ENCODE data around the gene RNF182.

RNF182 gene

GRCh38 chr6:13923527-13924145, 1.1 kb upstream of the RNF182 start:
- H3K27me3 ChIP-seq (ENCODE audit: control insufficient read depth, low read length) = peaks cover 65% of the 10 kb centered on the region
- H3K27ac ChIP-seq (ENCODE audit: low read depth, low read length) = no peak overlapping the region
- H3K4me2 ChIP-seq (ENCODE audit: low read length) = no peak overlapping the region

GRCh38 chr6:13924146-13924948, 405 bp upstream of the RNF182 start:
- no peaks in the 10 kb centered on the region for H3K79me2 ChIP-seq (ENCODE audit: control insufficient read depth, low read length)
- peak overlapping the region; percentile 19; the same call in 1 of the 2 replicates for H3K4me3 ChIP-seq (ENCODE audit: low read length)
- H3F3A ChIP-seq (ENCODE audit: control insufficient read depth, insufficient read depth) = no peaks in the 10 kb centered on the region
- H3K9me2 ChIP-seq (replicated peaks; ENCODE audit: control insufficient read depth, low read length) = no peaks in the 10 kb centered on the region
- no peaks in the 10 kb centered on the region for H3K9me3 ChIP-seq (ENCODE audit: control insufficient read depth, insufficient read depth, low read length)
- no peaks in the 10 kb centered on the region for H3K36me3 ChIP-seq (ENCODE audit: control insufficient read depth, low read length)
- TF ChIP-seq CTCF (IDR thresholded peaks at IDR 0.05; ENCODE audit: low read depth, low read length, poor library complexity, severe bottlenecking) (no peak), EZH2phosphoT487 (IDR thresholded peaks at IDR 0.05; ENCODE audit: borderline replicate concordance, low read length) (peak; percentile 91)
- peaks cover 67% of the 10 kb centered on the region for H3K27me3 ChIP-seq (ENCODE audit: control insufficient read depth, low read length)
- H3K4me2 ChIP-seq (ENCODE audit: low read length) = peak overlapping the region; percentile 32
- H3K4me1 ChIP-seq (ENCODE audit: control insufficient read depth, low read length) = no peaks in the 10 kb centered on the region
- H3K27ac ChIP-seq (ENCODE audit: low read depth, low read length) = no peak overlapping the region
- no peaks in the 10 kb centered on the region for H4K20me1 ChIP-seq (ENCODE audit: control insufficient read depth, insufficient read depth, low read depth, low read length)

More at GRCh38 chr6:13923527-13924145, 1.1 kb upstream of the RNF182 start:
- Histone ChIP-seq H3K36me3 (ENCODE audit: control insufficient read depth, low read length) (no peaks in the 10 kb centered on the region), H3K9me3 (ENCODE audit: control insufficient read depth, insufficient read depth, low read length) (no peaks in the 10 kb centered on the region), H3F3A (ENCODE audit: control insufficient read depth, insufficient read depth) (no peaks in the 10 kb centered on the region), H3K4me3 (ENCODE audit: low read length) (no peak overlapping the region), H3K9me2 (replicated peaks; ENCODE audit: control insufficient read depth, low read length) (no peaks in the 10 kb centered on the region), H3K79me2 (ENCODE audit: control insufficient read depth, low read length) (no peaks in the 10 kb centered on the region), H3K4me1 (ENCODE audit: control insufficient read depth, low read length) (no peaks in the 10 kb centered on the region), H4K20me1 (ENCODE audit: control insufficient read depth, insufficient read depth, low read depth, low read length) (no peaks in the 10 kb centered on the region)
- TF ChIP-seq CTCF (IDR thresholded peaks at IDR 0.05; ENCODE audit: low read depth, low read length, poor library complexity, severe bottlenecking) (no peak), EZH2phosphoT487 (IDR thresholded peaks at IDR 0.05; ENCODE audit: borderline replicate concordance, low read length) (no peak)

DNA sequence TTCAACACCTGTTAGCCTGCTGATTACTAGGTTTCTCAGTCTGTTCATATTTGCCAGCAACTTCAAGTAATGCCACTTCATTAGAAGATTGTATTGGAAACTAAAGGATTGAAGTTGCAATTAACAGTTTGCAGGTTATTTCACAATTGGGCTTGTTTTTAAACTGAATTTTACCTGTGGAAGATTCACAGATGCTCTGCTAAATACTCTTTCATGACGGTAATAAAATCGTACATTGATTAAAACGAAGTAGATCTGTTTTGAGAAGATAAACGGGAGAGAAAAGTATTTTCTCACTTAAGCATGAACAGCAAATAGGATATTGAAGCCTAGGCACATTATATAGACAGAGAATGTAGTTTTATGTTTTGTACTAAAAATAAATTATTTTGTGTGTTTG, 1.6 kb downstream of the RNF182 start:
- no peak overlapping the region for H3K27ac ChIP-seq (ENCODE audit: low read depth, low read length)
- no peak overlapping the region for H3K4me2 ChIP-seq (ENCODE audit: low read length)
- no peaks in the 10 kb centered on the region for H3K36me3 ChIP-seq (ENCODE audit: control insufficient read depth, low read length)
- no peaks in the 10 kb centered on the region for H4K20me1 ChIP-seq (ENCODE audit: control insufficient read depth, insufficient read depth, low read depth, low read length)
- H3K9me3 ChIP-seq (ENCODE audit: control insufficient read depth, insufficient read depth, low read length) = no peaks in the 10 kb centered on the region
- H3F3A ChIP-seq (ENCODE audit: control insufficient read depth, insufficient read depth) = no peaks in the 10 kb centered on the region
- H3K4me3 ChIP-seq (ENCODE audit: low read length) = no peak overlapping the region
- H3K79me2 ChIP-seq (ENCODE audit: control insufficient read depth, low read length) = no peaks in the 10 kb centered on the region
- peaks cover 60% of the 10 kb centered on the region for H3K27me3 ChIP-seq (ENCODE audit: control insufficient read depth, low read length)
- no peaks in the 10 kb centered on the region for H3K9me2 ChIP-seq (replicated peaks; ENCODE audit: control insufficient read depth, low read length)
- TF ChIP-seq EZH2phosphoT487 (IDR thresholded peaks at IDR 0.05; ENCODE audit: borderline replicate concordance, low read length) (no peak), CTCF (IDR thresholded peaks at IDR 0.05; ENCODE audit: low read depth, low read length, poor library complexity, severe bottlenecking) (no peak)
- H3K4me1 ChIP-seq (ENCODE audit: control insufficient read depth, low read length) = no peaks in the 10 kb centered on the region

Data from DOHH2 (cell line).